HepG2 (cell line): ENCODE measurements around the gene SH3TC2. TPM values are rescaled to one million over a fixed set of nuclear protein-coding genes. Genes with fewer than 3 reads are reported as not detected.

Source experiments
- ATAC-seq: fragments of 200-7000 bp; cut with Tn5 transposase; 3 replicates; pipeline ENCODE4 v1.9.1; 2020; ENCODE audit warnings: mild to moderate bottlenecking, moderate library complexity
- BruUV-seq: library from RNA; stranded (reverse); fragments of 400-500 nt; replicated peaks from 2 replicates; lab custom pipeline; 2021; lab: Mats Ljungman, UMichigan
- CTCF ChIA-PET: fragments of 300-600 bp; formaldehyde crosslinking; extraction: SDS; loops from one replicate; lab custom pipeline; 2021; ENCODE audit warnings: low total read pairs, inconsistent platforms, low intra/inter-chr PET ratio; lab: Yijun Ruan, JAX
- POLR2A ChIA-PET: fragments of 350-600 bp; sonication (Branson Sonifier 250); formaldehyde crosslinking; loops from one replicate; lab custom pipeline; 2020; ENCODE audit warnings: antibody characterized with exemption, inconsistent platforms; lab: Yijun Ruan, JAX
- DNase-seq: peaks from one replicate; pipeline ENCODE4 v3.0.0-alpha.2; 2015; ENCODE audit warnings: low spot score
- FAIRE-seq: peaks from 3 replicates; lab custom pipeline; 2011; peaks lifted over from hg19 to GRCh38; lab: Jason Lieb, UNC
- H2AFZ ChIP-seq: one replicate; pipeline ENCODE4 v1.6.1; 2011; ENCODE audit warnings: low read length, inconsistent platforms
- H3K27ac ChIP-seq: fragments of 300-600 bp; 3 replicates; pipeline ENCODE4 v1.8.0; 2011; ENCODE audit warnings: mixed run types, mild to moderate bottlenecking, mixed read lengths, low read length, inconsistent platforms; ENCODE audit not compliant: insufficient read depth; ENCODE audit errors: extremely low read length
- H3K27me3 ChIP-seq, 2 experiments: fragments of 200-600 bp in 1 of 2; 2 replicates in 1 of 2; 3 replicates in 1 of 2; pipeline versions ENCODE4 v1.6.0 to v1.8.0; 2011; ENCODE audit warnings: low read length in 2 of 2, mild to moderate bottlenecking in 2 of 2, moderate library complexity in 2 of 2, inconsistent platforms in 1 of 2; ENCODE audit not compliant: insufficient read depth in 2 of 2, control insufficient read depth in 1 of 2
- H3K36me3 ChIP-seq, 2 experiments: fragments of 200-600 bp in 1 of 2; replicated peaks in 1 of 2; 2 replicates in 1 of 2; 3 replicates in 1 of 2; pipeline versions ENCODE4 v1.5.1 to v1.8.0; 2011; ENCODE audit warnings: low read length in 2 of 2, inconsistent platforms in 1 of 2; ENCODE audit not compliant: insufficient read depth in 2 of 2, control insufficient read depth in 1 of 2
- H3K4me1 ChIP-seq: 2 replicates; pipeline ENCODE4 v1.5.1; 2012; ENCODE audit warnings: low read length, inconsistent platforms; ENCODE audit not compliant: insufficient read depth
- H3K4me2 ChIP-seq: 2 replicates; pipeline ENCODE4 v1.6.0; 2011; ENCODE audit warnings: low read depth, low read length, inconsistent platforms
- H3K4me3 ChIP-seq, 3 experiments: fragments of 200-600 bp in 1 of 3; sonication (generic), shearing (Covaris generic) in 1 of 3; replicated peaks in 1 of 3; 2 replicates each; pipeline ENCODE4 v1.5.1; 2011 to 2016; ENCODE audit warnings: low read length in 3 of 3, inconsistent platforms in 2 of 3, low read depth in 2 of 3, mild to moderate bottlenecking in 2 of 3, control low read depth in 1 of 3, mixed read lengths in 1 of 3; ENCODE audit not compliant: insufficient read depth in 1 of 3
- H3K79me2 ChIP-seq: one replicate; pipeline ENCODE4 v1.6.1; 2011; ENCODE audit warnings: low read length, inconsistent platforms; ENCODE audit not compliant: insufficient read depth
- H3K9ac ChIP-seq: 2 replicates; pipeline ENCODE4 v1.6.0; 2011; ENCODE audit warnings: mild to moderate bottlenecking, low read depth, low read length, inconsistent platforms; ENCODE audit not compliant: insufficient read depth
- H3K9me3 ChIP-seq: 2 replicates; pipeline ENCODE4 v1.5.1; 2012; ENCODE audit warnings: mild to moderate bottlenecking, low read length
- H4K20me1 ChIP-seq: 2 replicates; pipeline ENCODE4 v1.6.0; 2011; ENCODE audit warnings: inconsistent platforms, mild to moderate bottlenecking, low read length, moderate library complexity; ENCODE audit not compliant: insufficient read depth
- ATF3 ChIP-seq: sonication (generic); formaldehyde crosslinking; IDR thresholded peaks from 2 replicates; pipeline ENCODE4 v1.4.0; 2020; ENCODE audit warnings: missing genetic modification reagents
- CREB3 ChIP-seq: sonication (generic); formaldehyde crosslinking; IDR thresholded peaks from 2 replicates; pipeline ENCODE4 v1.5.0; 2020; ENCODE audit warnings: missing genetic modification reagents
- NFYC ChIP-seq: IDR thresholded peaks from 2 replicates; pipeline ENCODE4 v1.6.1; 2016; ENCODE audit warnings: missing genetic modification reagents, missing compliant biosample characterization
- PHF5A ChIP-seq: IDR thresholded peaks from one replicate; pipeline ENCODE4 v1.6.1; 2018; ENCODE audit warnings: low read depth, missing genetic modification reagents; ENCODE audit not compliant: unreplicated experiment
- RBFOX2 ChIP-seq: fragments of 200-400 bp; formaldehyde crosslinking; IDR thresholded peaks from 2 replicates; pipeline ENCODE4 v1.6.1; 2017; ENCODE audit warnings: low read depth, mild to moderate bottlenecking, low read length
- RFX3 ChIP-seq: IDR thresholded peaks from 2 replicates; pipeline ENCODE4 v1.6.1; 2016; ENCODE audit warnings: missing biosample characterization, missing genetic modification reagents
- SIN3A ChIP-seq: IDR thresholded peaks from 2 replicates; pipeline ENCODE4 v1.6.1; 2011; ENCODE audit warnings: low read depth, mild to moderate bottlenecking, control low read depth, low read length, borderline replicate concordance
- SMAD9 ChIP-seq: sonication (generic); formaldehyde crosslinking; IDR thresholded peaks from 2 replicates; pipeline ENCODE4 v1.5.1; 2020; ENCODE audit warnings: mild to moderate bottlenecking, missing genetic modification reagents
- ZNF263 ChIP-seq: sonication (generic); formaldehyde crosslinking; IDR thresholded peaks from 2 replicates; pipeline ENCODE4 v1.4.0; 2020; ENCODE audit warnings: missing genetic modification reagents
- ZNF557 ChIP-seq: sonication (generic); formaldehyde crosslinking; IDR thresholded peaks from 2 replicates; pipeline ENCODE4 v1.4.0; 2020; ENCODE audit warnings: missing genetic modification reagents
- ZSCAN21 ChIP-seq: sonication (generic); formaldehyde crosslinking; IDR thresholded peaks from 2 replicates; pipeline ENCODE4 v1.8.0; 2022; ENCODE audit warnings: mild to moderate bottlenecking, missing genetic modification reagents, moderate library complexity, borderline replicate concordance
- WGBS: methylation state at CpG from one replicate; pipeline ENCODE4 v1.1.6; 2017; ENCODE audit warnings: low lambda C conversion rate; 5-methylcytosine and 5-hydroxymethylcytosine counted together
- in situ Hi-C: cut with HindIII; loops from 2 replicates; pipeline ENCODE4 v1.10.0; 2017; ENCODE audit warnings: low pct_unique_long_range_greater_than_20kb; ENCODE audit not compliant: extremely low pct_ligation_motif_present
- intact Hi-C: fragments of 100-400 bp; cut with micrococcal nuclease; formaldehyde crosslinking; loops from one replicate; pipeline ENCODE4 v1.10.0; 2022; ENCODE audit not compliant: unreplicated experiment
- polyA plus RNA-seq, 8 experiments: library from polyadenylated mRNA; depleted of rRNA in 3 of 8; stranded (reverse) in 7 of 8; unstranded in 1 of 8; fragments of >200 nt; fragmentation: Illumina TruSeq in 4 of 8; extraction: Trizol in 4 of 8; gene quantifications; 2 replicates each; pipeline versions ENCODE4 v1.2.1 to v1.2.3, GENCODE V29; 2011 to 2016; ENCODE audit warnings: low read depth in 4 of 8, missing spikeins in 1 of 8, mixed read lengths in 1 of 8; ENCODE audit not compliant: insufficient read depth in 1 of 8
- total RNA-seq, 5 experiments: library from RNA; depleted of rRNA; stranded (reverse); fragments of >200 nt; fragmentation: Illumina TruSeq; extraction: Trizol; gene quantifications; 2 replicates each; pipeline ENCODE4 v1.2.3, GENCODE V29; 2016; ENCODE audit warnings: low read depth in 1 of 5

The SH3TC2 gene
- total and polyA plus RNA-seq, 2 of the 13 experiments (the other 11 are each of a cell fraction or from before 2014, with no cell fraction given): 0.34 to 0.71 TPM

GRCh38 chr5:149030838-149031397 lies 31.9 kb downstream of the SH3TC2 start:
- Histone ChIP-seq H3K27me3 (no peaks in the 10 kb centered on the region), H4K20me1 (no peaks in the 10 kb centered on the region), H3K4me2 (no peak overlapping the region), H3K36me3 (no peaks in the 10 kb centered on the region), H3K4me3 (no peak overlapping the region)
- BruUV-seq: no TSS peak
- in situ Hi-C loops: loop anchor here (10.0 kb wide), 1 partner anchor 206 kb away; the partner anchor contains the start of gene ADRB2
- POLR2A ChIA-PET: no interaction called here
- DNase-seq: no peak
- 45% methylated on average over 3 of the region's 3 CpGs for WGBS
- TF ChIP-seq ATF3 (CRISPR knock-in tag): no peak
- TF ChIP-seq, all 625 proteins: peak for 0
- Histone ChIP-seq H3K27ac (no peak overlapping the region), H3K9me3 (no peaks in the 10 kb centered on the region), H2AFZ (no peak overlapping the region), H3K4me1 (no peaks in the 10 kb centered on the region), H3K79me2 (no peaks in the 10 kb centered on the region), H3K9ac (no peak overlapping the region)
- intact Hi-C loops: no loop called here
- CTCF ChIA-PET: no interaction called here
- ATAC-seq: no peak
- no peak for FAIRE-seq

- Histone ChIP-seq H3K79me2 (no peaks in the 10 kb centered on the region), H3K4me2 (no peak overlapping the region), H4K20me1 (no peaks in the 10 kb centered on the region), H3K27ac (no peak overlapping the region), H3K9ac (no peak overlapping the region), H3K9me3 (no peaks in the 10 kb centered on the region), H2AFZ (no peak overlapping the region), H3K4me3 (no peak overlapping the region), H3K36me3 (no peaks in the 10 kb centered on the region), H3K27me3 (no peaks in the 10 kb centered on the region), H3K4me1 (no peaks in the 10 kb centered on the region)
- ChIA-PET CTCF (no interaction called here), POLR2A (no interaction called here)
- ATAC-seq (no peak), DNase-seq (no peak), FAIRE-seq (no peak)
- in situ Hi-C loops (loop anchor here (10.0 kb wide), 1 partner anchor 206 kb away; the partner anchor contains the start of gene ADRB2), intact Hi-C loops (no loop called here)
- BruUV-seq: no TSS peak
- 60% methylated on average over 3 of the region's 3 CpGs for WGBS
- TF ChIP-seq SIN3A (no peak), RBFOX2 (no peak), SMAD9 (CRISPR knock-in tag) (no peak), PHF5A (CRISPR knock-in tag) (no peak), CREB3 (no peak), ZSCAN21 (CRISPR knock-in tag) (no peak), ZNF557 (CRISPR knock-in tag) (no peak), ZNF263 (CRISPR knock-in tag) (no peak), RFX3 (CRISPR knock-in tag) (no peak), NFYC (CRISPR knock-in tag) (no peak)
Observed at GRCh38 chr5:149030392-149030791, 32.5 kb downstream of the SH3TC2 start.
